Natural killer cell (primary cell): ENCODE data around the gene CFB. TPM values are rescaled to one million over a fixed set of nuclear protein-coding genes. Genes with fewer than 3 reads are reported as not detected.
A peak's percentile ranks its signal among the peaks of the same experiment; 100 is the strongest.

ENCODE experiments used
- ATAC-seq, 3 donors: fragments of 150-1000 bp in 2 of 3; fragments of 200-7000 bp in 1 of 3; cut with Tn5 transposase; 1 replicate in 1 of 3; 2 replicates in 2 of 3; pipeline ENCODE4 v1.10.0; 2021; ENCODE audit warnings: mild to moderate bottlenecking in 2 of 3, moderate library complexity in 2 of 3
- DNase-seq, 2 donors: peaks; one replicate each; pipeline versions ENCODE4 v3.0.0 to v3.0.0-alpha.2; 2013 to 2021; ENCODE audit warnings: mixed read lengths in 1 of 2
- H3K27ac ChIP-seq: one replicate; pipeline ENCODE4 v1.5.1; 2013; ENCODE audit warnings: mild to moderate bottlenecking, low read length
- H3K27me3 ChIP-seq: one replicate; pipeline ENCODE4 v1.6.1; 2013; ENCODE audit warnings: low read length; ENCODE audit not compliant: control insufficient read depth, insufficient read depth
- H3K36me3 ChIP-seq: one replicate; pipeline ENCODE4 v1.6.1; 2013; ENCODE audit warnings: low read length; ENCODE audit not compliant: control insufficient read depth, insufficient read depth
- H3K4me1 ChIP-seq: one replicate; pipeline ENCODE4 v1.6.1; 2013; ENCODE audit warnings: low read length; ENCODE audit not compliant: control insufficient read depth, insufficient read depth
- H3K4me3 ChIP-seq: one replicate; pipeline ENCODE4 v1.5.1; 2013; ENCODE audit warnings: low read length
- H3K9me3 ChIP-seq: one replicate; pipeline ENCODE4 v1.6.1; 2013; ENCODE audit warnings: low read length; ENCODE audit not compliant: control insufficient read depth, insufficient read depth
- H3K27ac Mint-ChIP-seq, 2 donors: one replicate each; pipeline ENCODE4 v1.8.0; 2022; ENCODE audit warnings: mild to moderate bottlenecking in 2 of 2, mixed read lengths in 2 of 2, moderate library complexity in 1 of 2
- H3K27me3 Mint-ChIP-seq, 2 donors: one replicate each; pipeline ENCODE4 v1.8.0; 2022; ENCODE audit warnings: low read depth in 2 of 2, mixed read lengths in 2 of 2
- H3K36me3 Mint-ChIP-seq: one replicate; pipeline ENCODE4 v1.8.0; 2022; ENCODE audit warnings: mixed read lengths
- H3K4me1 Mint-ChIP-seq, 2 donors: one replicate each; pipeline ENCODE4 v1.8.0; 2022; ENCODE audit warnings: mixed read lengths in 2 of 2
- H3K4me3 Mint-ChIP-seq: one replicate; pipeline ENCODE4 v1.8.0; 2022; ENCODE audit warnings: mild to moderate bottlenecking, moderate library complexity, mixed read lengths
- H3K9me3 Mint-ChIP-seq, 2 donors: one replicate each; pipeline ENCODE4 v1.8.0; 2022; ENCODE audit warnings: mixed read lengths in 2 of 2
- whole genome bisulfite sequencing: methylation state at CpG from one replicate; pipeline ENCODE4 v1.1.7; 2013; ENCODE audit warnings: missing lambda C conversion rate; ENCODE audit not compliant: insufficient coverage; 5-methylcytosine and 5-hydroxymethylcytosine counted together
- intact Hi-C: fragments of 100-400 bp; cut with micrococcal nuclease; formaldehyde crosslinking; loops from one replicate; pipeline ENCODE4 v1.14.2; 2022
- total RNA-seq, 4 donors: library from RNA; stranded (reverse); fragments of 120-200 nt in 1 of 4; gene quantifications; one replicate each; pipeline versions ENCODE4 v1.2.3 to v1.2.4, GENCODE V29; 2013 to 2022
- TF ChIP-seq, protein P1 (sequence below): fragments of 200-600 bp; IDR thresholded peaks from one replicate; pipeline ENCODE4 v1.8.0; 2022; ENCODE audit warnings: antibody characterized with exemption

The CFB gene
- total RNA-seq, 3 donors from 2014 or later (not counting 1 experiment from before 2014, with no cell fraction given) = 0.45 TPM; not detected in 2

DNA sequence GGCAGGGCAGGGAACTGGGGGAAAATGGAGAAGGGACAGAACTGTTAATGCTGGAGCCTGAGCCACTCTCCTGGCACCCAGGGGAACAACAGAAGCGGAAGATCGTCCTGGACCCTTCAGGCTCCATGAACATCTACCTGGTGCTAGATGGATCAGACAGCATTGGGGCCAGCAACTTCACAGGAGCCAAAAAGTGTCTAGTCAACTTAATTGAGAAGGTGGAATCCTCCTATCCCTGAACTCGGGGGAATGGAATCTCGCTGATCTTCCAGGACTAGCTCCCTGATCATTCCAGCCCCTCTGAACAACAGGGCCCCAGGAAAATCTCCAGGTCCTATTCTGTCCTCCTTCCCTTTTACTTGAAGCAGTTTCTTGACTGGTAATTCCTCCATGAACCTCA lies 2.0 kb downstream of the CFB start:
- H3K27ac Mint-ChIP-seq = no peak overlapping the region
- H3K36me3 Mint-ChIP-seq = no peaks in the 10 kb centered on the region
- DNase-seq (no peak), ATAC-seq (no peak)
- peaks cover 3% of the 10 kb centered on the region for H3K27me3 ChIP-seq
- H3K4me3 ChIP-seq = no peak overlapping the region
- H3K9me3 Mint-ChIP-seq = no peaks in the 10 kb centered on the region
- no peak overlapping the region for H3K27ac ChIP-seq
- H3K36me3 ChIP-seq = peaks cover 8% of the 10 kb centered on the region
- H3K9me3 ChIP-seq = no peaks in the 10 kb centered on the region
- WGBS = 90% methylated on average over 4 of the region's 4 CpGs
- peaks cover 9 to 14% of the 10 kb centered on the region in 2 donors for H3K27me3 Mint-ChIP-seq
- no peaks in the 10 kb centered on the region for H3K4me1 ChIP-seq
- intact Hi-C loops = no loop called here
- H3K4me3 Mint-ChIP-seq = no peak overlapping the region
- H3K4me1 Mint-ChIP-seq = peaks cover 0 to 8% of the 10 kb centered on the region in 2 donors
- TF ChIP-seq, protein P1, sequence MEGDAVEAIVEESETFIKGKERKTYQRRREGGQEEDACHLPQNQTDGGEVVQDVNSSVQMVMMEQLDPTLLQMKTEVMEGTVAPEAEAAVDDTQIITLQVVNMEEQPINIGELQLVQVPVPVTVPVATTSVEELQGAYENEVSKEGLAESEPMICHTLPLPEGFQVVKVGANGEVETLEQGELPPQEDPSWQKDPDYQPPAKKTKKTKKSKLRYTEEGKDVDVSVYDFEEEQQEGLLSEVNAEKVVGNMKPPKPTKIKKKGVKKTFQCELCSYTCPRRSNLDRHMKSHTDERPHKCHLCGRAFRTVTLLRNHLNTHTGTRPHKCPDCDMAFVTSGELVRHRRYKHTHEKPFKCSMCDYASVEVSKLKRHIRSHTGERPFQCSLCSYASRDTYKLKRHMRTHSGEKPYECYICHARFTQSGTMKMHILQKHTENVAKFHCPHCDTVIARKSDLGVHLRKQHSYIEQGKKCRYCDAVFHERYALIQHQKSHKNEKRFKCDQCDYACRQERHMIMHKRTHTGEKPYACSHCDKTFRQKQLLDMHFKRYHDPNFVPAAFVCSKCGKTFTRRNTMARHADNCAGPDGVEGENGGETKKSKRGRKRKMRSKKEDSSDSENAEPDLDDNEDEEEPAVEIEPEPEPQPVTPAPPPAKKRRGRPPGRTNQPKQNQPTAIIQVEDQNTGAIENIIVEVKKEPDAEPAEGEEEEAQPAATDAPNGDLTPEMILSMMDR = no peak

DNA sequence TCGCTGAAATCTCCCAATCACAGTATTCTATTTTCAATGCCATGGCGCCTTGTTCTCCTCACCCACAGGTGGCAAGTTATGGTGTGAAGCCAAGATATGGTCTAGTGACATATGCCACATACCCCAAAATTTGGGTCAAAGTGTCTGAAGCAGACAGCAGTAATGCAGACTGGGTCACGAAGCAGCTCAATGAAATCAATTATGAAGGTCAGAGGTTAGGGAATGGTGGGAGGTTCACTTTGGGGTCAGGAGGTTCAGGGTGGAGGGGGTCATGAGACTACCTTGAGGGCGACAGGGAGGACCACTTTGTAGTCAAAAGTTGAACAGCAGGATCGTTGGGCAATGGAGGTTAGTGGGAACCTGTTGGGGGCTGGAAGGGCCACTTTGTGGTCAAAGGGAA lies 2.4 kb downstream of the CFB start:
- Histone ChIP-seq H3K4me3 (no peak overlapping the region), H3K27ac (no peak overlapping the region), H3K36me3 (peaks cover 12% of the 10 kb centered on the region), H3K4me1 (no peaks in the 10 kb centered on the region), H3K27me3 (peaks cover under 1% of the 10 kb centered on the region), H3K9me3 (no peaks in the 10 kb centered on the region)
- TF ChIP-seq, protein P1 = no peak
- no peak for DNase-seq
- Mint-ChIP-seq H3K4me1 (peaks cover 0 to 8% of the 10 kb centered on the region in 2 donors), H3K36me3 (no peaks in the 10 kb centered on the region), H3K4me3 (no peak overlapping the region), H3K9me3 (no peaks in the 10 kb centered on the region), H3K27me3 (peaks cover 9 to 14% of the 10 kb centered on the region in 2 donors), H3K27ac (no peak overlapping the region)
- ATAC-seq = no peak
- intact Hi-C loops = no loop called here
- 78% methylated on average over 5 of the region's 5 CpGs for WGBS

DNA sequence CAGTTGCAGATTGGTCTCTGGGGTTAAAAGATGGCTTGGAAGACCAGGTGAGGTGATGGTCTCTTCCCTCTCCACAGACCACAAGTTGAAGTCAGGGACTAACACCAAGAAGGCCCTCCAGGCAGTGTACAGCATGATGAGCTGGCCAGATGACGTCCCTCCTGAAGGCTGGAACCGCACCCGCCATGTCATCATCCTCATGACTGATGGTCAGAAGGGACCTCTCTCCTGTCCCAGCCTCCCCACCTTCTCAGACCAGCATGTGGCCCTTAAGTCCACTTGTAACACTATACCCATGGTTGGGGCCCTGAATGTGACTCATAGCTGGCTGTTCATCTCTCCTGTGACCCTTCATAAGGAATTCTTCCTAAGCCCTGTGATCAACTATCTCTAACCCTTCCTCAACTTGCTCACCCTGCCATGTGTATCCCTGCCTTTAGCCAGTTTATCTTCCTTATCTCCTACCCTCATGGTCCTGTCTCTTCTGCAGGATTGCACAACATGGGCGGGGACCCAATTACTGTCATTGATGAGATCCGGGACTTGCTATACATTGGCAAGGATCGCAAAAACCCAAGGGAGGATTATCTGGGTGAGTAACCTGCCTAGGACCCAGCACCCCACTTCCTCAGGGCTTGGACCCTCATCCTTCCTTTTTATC lies 3.0 kb downstream of the CFB start:
- Histone ChIP-seq H3K27me3 (no peaks in the 10 kb centered on the region), H3K27ac (no peak overlapping the region), H3K36me3 (peaks cover 18% of the 10 kb centered on the region), H3K4me1 (no peaks in the 10 kb centered on the region), H3K4me3 (no peak overlapping the region), H3K9me3 (no peaks in the 10 kb centered on the region)
- intact Hi-C loops = no loop called here
- TF ChIP-seq, protein P1 = no peak
- Mint-ChIP-seq H3K27me3 (peaks cover 7 to 14% of the 10 kb centered on the region in 2 donors), H3K9me3 (no peaks in the 10 kb centered on the region), H3K4me1 (peaks cover 0 to 8% of the 10 kb centered on the region in 2 donors), H3K4me3 (no peak overlapping the region), H3K27ac (peak overlapping the region in 1 of 2 donors; percentile 35), H3K36me3 (peaks cover under 1% of the 10 kb centered on the region)
- DNase-seq (no peak), ATAC-seq (no peak)
- 95% methylated on average over 6 of the region's 6 CpGs for WGBS
